HEK293 (cell line): Measurements from ENCODE around the gene TMEM218.

Source experiments
- CTCF ChIA-PET: fragments of 350-600 bp; formaldehyde crosslinking; extraction: SDS; loops from one replicate; lab custom pipeline; 2021; ENCODE audit warnings: antibody characterized with exemption; lab: Yijun Ruan, JAX
- POLR2A ChIA-PET: fragments of 300-600 bp; formaldehyde crosslinking; extraction: SDS; loops from one replicate; lab custom pipeline; 2020; ENCODE audit warnings: antibody characterized with exemption, inconsistent platforms; lab: Yijun Ruan, JAX
- H3K27ac ChIP-seq: fragments of 200-500 bp; sonication (Bioruptor generic); 2 replicates; pipeline ENCODE4 v1.5.1; 2014; ENCODE audit warnings: low read depth, low read length, control low read depth, inconsistent platforms; ENCODE audit errors: extremely low read depth
- H3K36me3 ChIP-seq, 2 experiments: fragments of 200-500 bp in 1 of 2; sonication (Bioruptor generic) in 1 of 2; 1 replicate in 1 of 2; 2 replicates in 1 of 2; pipeline ENCODE4 v1.5.1; 2014 to 2017; ENCODE audit warnings: inconsistent platforms in 2 of 2, low read length in 2 of 2; ENCODE audit not compliant: control insufficient read depth in 2 of 2, insufficient read depth in 1 of 2
- H3K4me1 ChIP-seq: fragments of 200-500 bp; sonication (Bioruptor generic); 2 replicates; pipeline ENCODE4 v1.5.1; 2014; ENCODE audit warnings: mild to moderate bottlenecking, low read length, inconsistent platforms; ENCODE audit not compliant: control insufficient read depth, insufficient read depth
- H3K4me3 ChIP-seq: 2 replicates; pipeline ENCODE4 v1.5.1; 2011; ENCODE audit warnings: low read depth, mild to moderate bottlenecking, control low read depth, low read length, moderate library complexity
- H3K9me3 ChIP-seq: fragments of 200-500 bp; sonication (Bioruptor generic); 2 replicates; pipeline ENCODE4 v1.5.1; 2014; ENCODE audit warnings: low read depth, low read length, inconsistent platforms; ENCODE audit not compliant: control insufficient read depth, insufficient read depth
- BCL11A ChIP-seq: fragments of 450-650 bp; formaldehyde crosslinking; IDR thresholded peaks from 2 replicates; pipeline ENCODE4 v1.5.1; 2016; ENCODE audit warnings: low read depth, missing biosample characterization, missing genetic modification characterization
- GLI4 ChIP-seq: fragments of 450-650 bp; formaldehyde crosslinking; IDR thresholded peaks from 2 replicates; pipeline ENCODE4 v1.5.1; 2016; ENCODE audit warnings: missing biosample characterization, missing genetic modification characterization
- IKZF3 ChIP-seq: fragments of 450-650 bp; IDR thresholded peaks from 2 replicates; pipeline ENCODE4 v1.5.0; 2018; ENCODE audit warnings: missing biosample characterization, mild to moderate bottlenecking, missing genetic modification characterization, moderate library complexity
- OVOL3 ChIP-seq: fragments of 450-650 bp; formaldehyde crosslinking; IDR thresholded peaks from 2 replicates; pipeline ENCODE4 v1.5.1; 2016; ENCODE audit warnings: missing biosample characterization, missing genetic modification characterization
- PRDM10 ChIP-seq: fragments of 450-650 bp; formaldehyde crosslinking; IDR thresholded peaks from 2 replicates; pipeline ENCODE4 v1.5.1; 2016; ENCODE audit warnings: missing biosample characterization, missing genetic modification characterization
- TCF7L2 ChIP-seq: IDR thresholded peaks from 2 replicates; pipeline ENCODE4 v1.6.1; 2011; ENCODE audit warnings: low read depth, mild to moderate bottlenecking, inconsistent platforms, low read length, moderate library complexity, borderline replicate concordance
- ZBTB10 ChIP-seq: fragments of 450-650 bp; formaldehyde crosslinking; IDR thresholded peaks from 2 replicates; pipeline ENCODE4 v1.5.1; 2016; ENCODE audit warnings: missing biosample characterization, missing genetic modification characterization
- ZFP3 ChIP-seq: fragments of 450-650 bp; formaldehyde crosslinking; IDR thresholded peaks from 2 replicates; pipeline ENCODE4 v1.5.1; 2016; ENCODE audit warnings: low read depth, missing biosample characterization, missing genetic modification characterization
- ZIC2 ChIP-seq: fragments of 450-650 bp; formaldehyde crosslinking; IDR thresholded peaks from 2 replicates; pipeline ENCODE4 v1.5.1; 2016; ENCODE audit warnings: missing biosample characterization, missing genetic modification characterization
- ZNF146 ChIP-seq: fragments of 450-650 bp; formaldehyde crosslinking; IDR thresholded peaks from 2 replicates; pipeline ENCODE4 v1.5.1; 2016; ENCODE audit warnings: missing biosample characterization, missing genetic modification characterization
- ZNF214 ChIP-seq: fragments of 450-650 bp; formaldehyde crosslinking; IDR thresholded peaks from 2 replicates; pipeline ENCODE4 v1.5.1; 2017; ENCODE audit warnings: missing biosample characterization, mild to moderate bottlenecking, missing genetic modification characterization, borderline replicate concordance
- ZNF302 ChIP-seq: fragments of 450-650 bp; formaldehyde crosslinking; IDR thresholded peaks from 2 replicates; pipeline ENCODE4 v1.5.1; 2016; ENCODE audit warnings: missing biosample characterization, missing genetic modification characterization, low read depth
- ZNF350 ChIP-seq: fragments of 450-650 bp; formaldehyde crosslinking; IDR thresholded peaks from 2 replicates; pipeline ENCODE4 v1.5.0; 2017; ENCODE audit warnings: missing biosample characterization, mild to moderate bottlenecking, missing genetic modification characterization
- ZNF433 ChIP-seq: fragments of 450-650 bp; formaldehyde crosslinking; IDR thresholded peaks from 2 replicates; pipeline ENCODE4 v1.5.1; 2016; ENCODE audit warnings: missing biosample characterization, missing genetic modification characterization, low read depth
- ZNF580 ChIP-seq: fragments of 450-650 bp; formaldehyde crosslinking; IDR thresholded peaks from 2 replicates; pipeline ENCODE4 v1.5.1; 2016; ENCODE audit warnings: missing biosample characterization, missing genetic modification characterization
- ZNF585B ChIP-seq: fragments of 450-650 bp; formaldehyde crosslinking; IDR thresholded peaks from 2 replicates; pipeline ENCODE4 v1.5.1; 2016; ENCODE audit warnings: missing biosample characterization, missing genetic modification characterization
- ZNF596 ChIP-seq: fragments of 450-650 bp; IDR thresholded peaks from 2 replicates; pipeline ENCODE4 v1.5.0; 2018; ENCODE audit warnings: missing biosample characterization, mild to moderate bottlenecking, missing genetic modification characterization, moderate library complexity
- ZNF639 ChIP-seq: fragments of 450-650 bp; formaldehyde crosslinking; IDR thresholded peaks from 2 replicates; pipeline ENCODE4 v1.5.1; 2016; ENCODE audit warnings: missing biosample characterization, missing genetic modification characterization
- ZNF76 ChIP-seq: fragments of 450-650 bp; formaldehyde crosslinking; IDR thresholded peaks from 2 replicates; pipeline ENCODE4; 2016; ENCODE audit warnings: low read depth, missing biosample characterization, missing genetic modification characterization, borderline replicate concordance

The TMEM218 gene

GRCh38 chr11:125076378-125076945, 35.0 kb downstream of the TMEM218 start:
- Histone ChIP-seq H3K4me1 (no peaks in the 10 kb centered on the region), H3K27ac (no peak overlapping the region), H3K9me3 (no peaks in the 10 kb centered on the region), H3K4me3 (no peak overlapping the region), H3K36me3 (no peaks in the 10 kb centered on the region)
- no peak for TF ChIP-seq ZNF76
- TF ChIP-seq GLI4, result no peak
- no peak for TF ChIP-seq ZNF639
- no peak for TF ChIP-seq ZNF302
- TF ChIP-seq ZNF433 (tag by site-specific recombination), result no peak
- no peak for TF ChIP-seq ZIC2
- TF ChIP-seq IKZF3 (tag by site-specific recombination), result no peak
- no peak for TF ChIP-seq ZNF585B (tag by site-specific recombination)
- no peak for TF ChIP-seq ZNF350 (tag by site-specific recombination)
- TF ChIP-seq ZNF596, result no peak
- TF ChIP-seq PRDM10 (tag by site-specific recombination), result no peak
- TF ChIP-seq ZBTB10 (tag by site-specific recombination), result no peak
- TF ChIP-seq TCF7L2, result no peak
- no peak for TF ChIP-seq ZNF146 (tag by site-specific recombination)
- TF ChIP-seq BCL11A (tag by site-specific recombination), result no peak
- TF ChIP-seq ZNF580 (tag by site-specific recombination), result no peak
- no peak for TF ChIP-seq ZFP3 (tag by site-specific recombination)
- no peak for TF ChIP-seq OVOL3 (tag by site-specific recombination)
- no peak for TF ChIP-seq ZNF214 (tag by site-specific recombination)
- ChIA-PET CTCF (interaction anchor here (0.7 to 2.8 kb wide), 3 partner anchors 14 to 358 kb away, joined by 3 to 7 read pairs (median 5); no protein-coding TSS in a partner anchor), POLR2A (no interaction called here)
